H1 (cell line): Measurements from ENCODE around the gene PHLDA1. TPM values are rescaled to one million over a fixed set of nuclear protein-coding genes. Genes with fewer than 3 reads are reported as not detected.

ENCODE experiments used
- CTCF ChIA-PET: fragments of 300-600 bp; sonication (Branson Sonifier 250); formaldehyde crosslinking; loops from one replicate; lab custom pipeline; 2021; ENCODE audit not compliant: partially characterized antibody; lab: Charles Lee
- POLR2A ChIA-PET: fragments of 300-600 bp; sonication (Branson Sonifier 250); formaldehyde crosslinking; loops from one replicate; lab custom pipeline; 2021; ENCODE audit warnings: inconsistent platforms; ENCODE audit not compliant: partially characterized antibody; lab: Charles Lee
- DNase-seq, 2 experiments: peaks; one replicate each; pipeline versions ENCODE4 v3.0.0 to v3.0.0-alpha.2; 2010 to 2022; ENCODE audit warnings: low spot score in 2 of 2, low read depth in 1 of 2, mixed read lengths in 1 of 2
- FAIRE-seq: peaks from 2 replicates; lab custom pipeline; 2011; peaks lifted over from hg19 to GRCh38; lab: Jason Lieb, UNC
- H2AFZ ChIP-seq: 2 replicates; pipeline ENCODE4 v1.8.1; 2012; ENCODE audit warnings: low read length, inconsistent platforms
- H2AK5ac ChIP-seq: 2 replicates; pipeline ENCODE4 v1.6.1; 2013; ENCODE audit warnings: low read depth, low read length
- H2BK120ac ChIP-seq: replicated peaks from 2 replicates; pipeline ENCODE3; 2013; ENCODE audit warnings: low read depth, low read length, inconsistent platforms
- H2BK12ac ChIP-seq: 2 replicates; pipeline ENCODE4 v1.6.1; 2013; ENCODE audit warnings: low read depth, low read length
- H2BK15ac ChIP-seq: 2 replicates; pipeline ENCODE4 v1.6.1; 2013; ENCODE audit warnings: low read length
- H2BK20ac ChIP-seq: 2 replicates; pipeline ENCODE4 v1.6.1; 2013; ENCODE audit warnings: low read length
- H2BK5ac ChIP-seq: 2 replicates; pipeline ENCODE4 v1.6.1; 2013; ENCODE audit warnings: low read depth, low read length
- H3K14ac ChIP-seq: 2 replicates; pipeline ENCODE4 v1.6.1; 2013; ENCODE audit warnings: inconsistent platforms; ENCODE audit not compliant: insufficient read length
- H3K18ac ChIP-seq: 2 replicates; pipeline ENCODE4 v1.6.1; 2013; ENCODE audit warnings: low read length; ENCODE audit errors: extremely low read depth
- H3K23ac ChIP-seq: 2 replicates; pipeline ENCODE4 v1.6.1; 2013; ENCODE audit warnings: inconsistent platforms; ENCODE audit not compliant: insufficient read length
- H3K23me2 ChIP-seq: 2 replicates; pipeline ENCODE4 v1.6.1; 2013; ENCODE audit warnings: low read depth, low read length
- H3K27ac ChIP-seq: 2 replicates; pipeline ENCODE4 v1.6.1; 2011; ENCODE audit warnings: low read depth, low read length, inconsistent platforms
- H3K27me3 ChIP-seq, 4 experiments: replicated peaks in 1 of 4; 1 replicate in 1 of 4; 2 replicates in 3 of 4; pipeline versions ENCODE4 v1.6.1 to v1.8.1; 2011 to 2013; ENCODE audit warnings: low read length in 3 of 4, mild to moderate bottlenecking in 3 of 4, inconsistent platforms in 2 of 4, mixed read lengths in 2 of 4, moderate library complexity in 1 of 4; ENCODE audit not compliant: control insufficient read depth in 3 of 4, insufficient read depth in 3 of 4; ENCODE audit errors: extremely low read depth in 1 of 4
- H3K36me3 ChIP-seq, 4 experiments: 2 replicates each; pipeline versions ENCODE4 v1.6.1 to v1.8.1; 2011 to 2013; ENCODE audit warnings: mild to moderate bottlenecking in 4 of 4, low read length in 3 of 4, moderate library complexity in 2 of 4, control low read depth in 1 of 4, inconsistent platforms in 1 of 4; ENCODE audit not compliant: insufficient read depth in 4 of 4, control insufficient read depth in 2 of 4
- H3K4ac ChIP-seq: replicated peaks from 2 replicates; pipeline ENCODE3; 2013; ENCODE audit warnings: low read length, low read depth, mixed read lengths, inconsistent platforms; ENCODE audit not compliant: insufficient read length
- H3K4me1 ChIP-seq, 4 experiments: replicated peaks in 1 of 4; 1 replicate in 1 of 4; 2 replicates in 3 of 4; pipeline versions ENCODE4 v1.6.1 to v1.8.1; 2011 to 2013; ENCODE audit warnings: low read length in 3 of 4, inconsistent platforms in 2 of 4, mixed read lengths in 1 of 4; ENCODE audit not compliant: insufficient read depth in 4 of 4, control insufficient read depth in 3 of 4
- H3K4me2 ChIP-seq, 2 experiments: 2 replicates each; pipeline versions ENCODE4 v1.6.1 to v1.8.1; 2011 to 2013; ENCODE audit warnings: low read depth in 2 of 2, low read length in 2 of 2, control low read depth in 1 of 2, inconsistent platforms in 1 of 2, mild to moderate bottlenecking in 1 of 2; ENCODE audit not compliant: insufficient read depth in 1 of 2
- H3K4me3 ChIP-seq, 4 experiments: fragments of 200-600, 300-600 bp in 1 of 4; sonication (generic), shearing (Covaris generic), sonication (Bioruptor Twin) in 1 of 4; 2 replicates each; pipeline versions ENCODE4 v1.5.1 to v1.8.1; 2011 to 2016; ENCODE audit warnings: low read length in 4 of 4, low read depth in 3 of 4, control low read depth in 2 of 4, inconsistent platforms in 2 of 4, mild to moderate bottlenecking in 2 of 4, mixed read lengths in 1 of 4, moderate library complexity in 1 of 4; ENCODE audit not compliant: insufficient read depth in 2 of 4; ENCODE audit errors: extremely low read depth in 1 of 4
- H3K56ac ChIP-seq: replicated peaks from 2 replicates; pipeline ENCODE3; 2013; ENCODE audit warnings: low read depth, mild to moderate bottlenecking, mixed read lengths, low read length, inconsistent platforms; ENCODE audit not compliant: insufficient read length
- H3K79me1 ChIP-seq: 2 replicates; pipeline ENCODE4 v1.6.1; 2013; ENCODE audit warnings: low read depth, low read length, control low read depth
- H3K79me2 ChIP-seq, 2 experiments: 2 replicates each; pipeline versions ENCODE4 v1.6.1 to v1.8.1; 2012 to 2013; ENCODE audit warnings: low read length in 2 of 2, mild to moderate bottlenecking in 2 of 2, inconsistent platforms in 1 of 2; ENCODE audit not compliant: insufficient read depth in 2 of 2, control insufficient read depth in 1 of 2
- H3K9ac ChIP-seq, 4 experiments: replicated peaks in 1 of 4; 1 replicate in 1 of 4; 2 replicates in 3 of 4; pipeline versions ENCODE4 v1.6.1 to v1.8.1; 2011 to 2013; ENCODE audit warnings: low read depth in 3 of 4, low read length in 3 of 4, control low read depth in 2 of 4, mild to moderate bottlenecking in 2 of 4, moderate library complexity in 2 of 4, inconsistent platforms in 1 of 4; ENCODE audit errors: extremely low read depth in 1 of 4
- H3K9me3 ChIP-seq, 2 experiments: 2 replicates each; pipeline versions ENCODE4 v1.6.1 to v1.8.1; 2012 to 2013; ENCODE audit warnings: mild to moderate bottlenecking in 2 of 2, moderate library complexity in 2 of 2, control low read depth in 1 of 2, inconsistent platforms in 1 of 2, low read depth in 1 of 2, low read length in 1 of 2, mixed read lengths in 1 of 2; ENCODE audit not compliant: insufficient read depth in 2 of 2
- H4K20me1 ChIP-seq, 2 experiments: replicated peaks in 1 of 2; 2 replicates each; pipeline versions ENCODE3 to v1.8.1; 2011 to 2013; ENCODE audit warnings: inconsistent platforms in 2 of 2, low read length in 2 of 2, mild to moderate bottlenecking in 1 of 2; ENCODE audit not compliant: insufficient read depth in 2 of 2, control insufficient read depth in 1 of 2
- H4K5ac ChIP-seq: 2 replicates; pipeline ENCODE4 v1.6.1; 2013; ENCODE audit warnings: low read length, low read depth, mixed read lengths, inconsistent platforms; ENCODE audit not compliant: insufficient read length
- H4K8ac ChIP-seq: 2 replicates; pipeline ENCODE4 v1.8.0; 2013; ENCODE audit warnings: mild to moderate bottlenecking, moderate library complexity, low read length, inconsistent platforms; ENCODE audit not compliant: insufficient read depth; ENCODE audit errors: extremely low read depth
- H4K91ac ChIP-seq: replicated peaks from 2 replicates; pipeline ENCODE3; 2013; ENCODE audit warnings: low read length, mixed read lengths, inconsistent platforms; ENCODE audit not compliant: insufficient read length
- CTCF ChIP-seq, 3 experiments: IDR thresholded peaks; 1 replicate in 2 of 3; 2 replicates in 1 of 3; pipeline versions ENCODE4 v1.5.1 to v1.6.1; 2011; ENCODE audit warnings: low read length in 3 of 3, mild to moderate bottlenecking in 3 of 3, inconsistent platforms in 2 of 3, low read depth in 1 of 3, moderate library complexity in 1 of 3; ENCODE audit not compliant: insufficient read depth in 1 of 3; ENCODE audit errors: control extremely low read depth in 1 of 3
- EGR1 ChIP-seq: IDR thresholded peaks from 2 replicates; pipeline ENCODE4 v1.6.1; 2011; ENCODE audit warnings: low read depth, low read length, borderline replicate concordance
- KDM4A ChIP-seq: IDR thresholded peaks from one replicate; pipeline ENCODE4 v1.7.1; 2012; ENCODE audit warnings: low read depth, mild to moderate bottlenecking, moderate library complexity, low read length, inconsistent platforms; ENCODE audit not compliant: severe bottlenecking
- POLR2AphosphoS5 ChIP-seq: IDR thresholded peaks from 2 replicates; pipeline ENCODE4 v1.6.1; 2011; ENCODE audit warnings: low read depth, low read length
- RFX5 ChIP-seq: IDR thresholded peaks from 2 replicates; pipeline ENCODE4 v1.6.1; 2011; ENCODE audit warnings: low read depth, low read length, improper control_type of control experiment, borderline replicate concordance
- SIN3A ChIP-seq, 2 experiments: IDR thresholded peaks in 1 of 2; conservative IDR thresholded peaks in 1 of 2; 2 replicates each; pipeline ENCODE4 v1.6.1; 2011 to 2012; ENCODE audit warnings: low read length in 2 of 2, improper control_type of control experiment in 1 of 2, low read depth in 1 of 2, mild to moderate bottlenecking in 1 of 2
- SP2 ChIP-seq: IDR thresholded peaks from 2 replicates; pipeline ENCODE4 v1.6.1; 2012; ENCODE audit warnings: mild to moderate bottlenecking, low read length, inconsistent platforms
- TBP ChIP-seq: IDR thresholded peaks from 2 replicates; pipeline ENCODE4 v1.6.1; 2011; ENCODE audit warnings: low read depth, low read length, improper control_type of control experiment
- USF2 ChIP-seq: IDR thresholded peaks from 2 replicates; pipeline ENCODE4 v1.6.1; 2011; ENCODE audit warnings: low read length, improper control_type of control experiment
- YY1 ChIP-seq: IDR thresholded peaks from 2 replicates; pipeline ENCODE4 v1.6.1; 2011; ENCODE audit warnings: low read depth, mild to moderate bottlenecking, low read length
- WGBS, 2 experiments: shearing (Covaris generic) in 1 of 2; methylation state at CpG; one replicate each; pipeline versions ENCODE4 v1.1.6 to v1.1.7; 2013 to 2015; ENCODE audit warnings: low lambda C conversion rate in 2 of 2, mixed read lengths in 2 of 2, inconsistent platforms in 1 of 2, low coverage in 1 of 2, missing lambda C conversion rate in 1 of 2; ENCODE audit not compliant: insufficient replicate concordance in 2 of 2, insufficient coverage in 1 of 2, insufficient read length in 1 of 2; ENCODE audit errors: extremely low coverage in 1 of 2, missing lambda C conversion rate in 1 of 2; 5-methylcytosine and 5-hydroxymethylcytosine counted together
- polyA plus RNA-seq, 7 experiments: library from polyadenylated mRNA; depleted of rRNA in 3 of 7; stranded (reverse) in 5 of 7; unstranded in 2 of 7; fragments of >200 nt in 5 of 7; fragments of 200-250 nt in 2 of 7; gene quantifications; 1 replicate in 5 of 7; 2 replicates in 1 of 7; 4 replicates in 1 of 7; pipeline versions ENCODE4 v1.2.1 to v1.2.3, GENCODE V29; 2011 to 2013; ENCODE audit warnings: missing spikeins in 2 of 7, mixed read lengths in 2 of 7
- total RNA-seq: library from RNA; stranded (reverse); fragmentation: NEBNext Ultra II Directional; extraction: Animal tissue kit (Norgen Biotek cat#: 25700); gene quantifications from 2 replicates; pipeline ENCODE4 v1.2.1, GENCODE V29; 2021

Gene PHLDA1
- total and polyA plus RNA-seq, 2 of the 8 experiments (the other 6 are each of a cell fraction or from before 2014, with no cell fraction given): 18.9 to 19.4 TPM

GRCh38 chr12:76013603-76014002, 18.0 kb downstream of the PHLDA1 start:
- H3K9me3 ChIP-seq: no peaks in the 10 kb centered on the region
- no peak overlapping the region for H4K91ac ChIP-seq
- H2BK5ac ChIP-seq: no peak overlapping the region
- H3K27ac ChIP-seq: no peak overlapping the region
- no peak overlapping the region for H3K4ac ChIP-seq
- H3K23me2 ChIP-seq: no peaks in the 10 kb centered on the region
- H4K20me1 ChIP-seq: no peaks in the 10 kb centered on the region
- H3K79me1 ChIP-seq: no peaks in the 10 kb centered on the region; the same call in 1 of the 2 replicates
- POLR2A ChIA-PET: interaction anchor here (2.4 kb wide), 1 partner anchor 18 kb away, joined by 10 read pairs; the partner anchor contains the start of gene PHLDA1
- H2BK12ac ChIP-seq: no peak overlapping the region
- H2AFZ ChIP-seq: no peak overlapping the region
- H2BK15ac ChIP-seq: no peak overlapping the region
- no peak overlapping the region for H3K4me2 ChIP-seq
- CTCF ChIA-PET: interaction anchor here (0.5 to 1.5 kb wide), 6 partner anchors 9 to 488 kb away, joined by 3 to 4 read pairs (median 3); no protein-coding TSS in a partner anchor
- H3K56ac ChIP-seq: no peak overlapping the region
- no peak overlapping the region for H3K14ac ChIP-seq
- no peak overlapping the region for H2BK120ac ChIP-seq
- H3K23ac ChIP-seq: no peak overlapping the region
- FAIRE-seq (no peak), DNase-seq (no peak)
- H3K9ac ChIP-seq: no peak overlapping the region
- 90% methylated on average over 4 of the region's 4 CpGs; no CpG with 5 or more reads in 1 of the 2 experiments for WGBS, 2 experiments
- H3K18ac ChIP-seq: no peak overlapping the region
- H3K4me3 ChIP-seq: no peak overlapping the region
- no peak overlapping the region for H2BK20ac ChIP-seq
- peaks cover 2 to 9% (median 3%) of the 10 kb centered on the region in 4 experiments; a peak in 4 of 7 replicates for H3K4me1 ChIP-seq
- no peaks in the 10 kb centered on the region for H3K36me3 ChIP-seq
- no peak overlapping the region; the same call in 1 of the 2 replicates for H4K8ac ChIP-seq
- H2AK5ac ChIP-seq: no peak overlapping the region
- no peak overlapping the region for H4K5ac ChIP-seq
- H3K79me2 ChIP-seq: no peaks in the 10 kb centered on the region
- no peaks in the 10 kb centered on the region for H3K27me3 ChIP-seq
- TF ChIP-seq SP2: no peak
- no peak for TF ChIP-seq KDM4A
- no peak for TF ChIP-seq USF2
- TF ChIP-seq TBP: no peak
- no peak for TF ChIP-seq POLR2AphosphoS5
- TF ChIP-seq YY1: no peak
- TF ChIP-seq EGR1: no peak
- no peak for TF ChIP-seq SIN3A (conservative IDR thresholded peaks at IDR 0.05 in 1 of 2, IDR thresholded peaks at IDR 0.05 in 1 of 2; ENCODE audit: low read depth in 1 of 2, low read length in 2 of 2)
- TF ChIP-seq CTCF (IDR thresholded peaks at IDR 0.05; ENCODE audit: control extremely low read depth in 1 of 3, insufficient read depth in 1 of 3, low read depth in 1 of 3, low read length in 3 of 3): no peak
- no peak for TF ChIP-seq RFX5
